ENCODE results near the gene FZR1.
"Not testable (repeated sequence)": the region's sequence is repeated elsewhere in the genome, so short reads cannot be mapped to it uniquely, and the experiment has no call there.

The FZR1 gene

GRCh38 chr19:3497757-3498520 lies 8.2 kb upstream of the FZR1 start:
- no peak for DNase-seq

DNA sequence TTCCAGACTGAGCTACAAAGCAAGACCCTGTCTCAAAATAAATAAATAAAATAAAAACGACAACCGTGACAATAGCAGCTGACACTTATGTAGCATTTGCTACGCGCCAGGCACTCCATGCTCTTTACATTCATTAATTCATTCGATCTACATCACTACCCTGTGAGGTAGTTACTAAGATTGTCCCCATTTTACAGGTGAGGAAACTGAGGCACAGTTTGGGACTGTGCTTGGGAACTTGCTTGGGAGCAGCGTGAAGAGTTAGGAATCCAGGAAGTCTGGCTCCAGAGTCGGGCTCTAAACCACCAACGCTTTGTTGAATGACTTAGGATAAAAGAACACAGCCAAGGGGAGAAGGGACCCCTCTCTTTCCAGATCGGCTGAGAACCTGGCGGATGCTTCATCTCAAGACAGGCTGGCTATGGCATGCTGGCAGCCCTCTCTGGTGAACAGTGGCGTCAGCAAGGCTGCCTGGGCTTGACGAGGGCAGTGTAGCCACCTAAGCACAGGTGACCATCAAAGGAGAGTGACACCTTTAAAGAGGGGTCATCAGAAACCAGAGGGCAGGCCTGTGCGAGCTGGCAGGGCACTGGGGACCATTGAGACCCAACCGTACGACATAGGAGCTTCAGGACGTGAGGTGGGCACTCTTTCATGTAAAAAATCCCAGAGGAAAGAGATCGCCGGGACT lies 6.2 kb upstream of the FZR1 start:
- DNase-seq = no peak

GRCh38 chr19:3500429-3501101 lies 5.5 kb upstream of the FZR1 start, which contains the start of gene DOHH:
TSS of gene DOHH (minus strand) at chr19:3500674. CDS start at chr19:3496814, 3,860 bp downstream.
- peak; percentile 96 for DNase-seq

- DNase-seq = no peak
Observed at GRCh38 chr19:3501780-3502179, 4.3 kb upstream of the FZR1 start.

DNA sequence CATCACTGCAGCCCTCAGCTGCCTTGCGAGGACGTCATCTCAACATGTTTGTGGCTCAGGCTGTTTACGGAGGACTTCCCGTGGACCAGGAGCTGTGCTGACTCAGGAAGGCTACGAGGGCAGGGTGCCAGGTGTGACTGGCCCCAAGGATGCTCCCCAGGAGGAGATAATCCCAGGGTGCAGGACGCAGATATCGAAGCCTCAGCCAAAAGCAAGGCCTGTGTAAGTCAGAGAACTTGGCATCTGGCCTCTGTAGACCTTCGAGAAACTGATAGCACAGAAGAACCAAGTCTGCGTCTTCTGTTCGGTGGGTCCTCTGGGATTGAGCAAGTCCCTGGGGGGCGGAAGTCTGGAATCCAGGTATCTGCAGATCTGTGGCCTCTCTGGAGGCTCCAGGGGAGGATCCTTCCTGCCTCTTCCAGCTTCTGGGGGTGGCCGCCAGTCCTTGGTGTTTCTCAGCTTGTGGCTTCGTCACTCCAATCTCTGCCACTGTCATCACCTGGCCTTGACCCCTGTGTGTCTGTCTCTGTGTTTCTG lies 3.0 kb upstream of the FZR1 start:
- DNase-seq = no peak

- no peak for DNase-seq
Observed at GRCh38 chr19:3504735-3505134, 1.4 kb upstream of the FZR1 start.

DNA sequence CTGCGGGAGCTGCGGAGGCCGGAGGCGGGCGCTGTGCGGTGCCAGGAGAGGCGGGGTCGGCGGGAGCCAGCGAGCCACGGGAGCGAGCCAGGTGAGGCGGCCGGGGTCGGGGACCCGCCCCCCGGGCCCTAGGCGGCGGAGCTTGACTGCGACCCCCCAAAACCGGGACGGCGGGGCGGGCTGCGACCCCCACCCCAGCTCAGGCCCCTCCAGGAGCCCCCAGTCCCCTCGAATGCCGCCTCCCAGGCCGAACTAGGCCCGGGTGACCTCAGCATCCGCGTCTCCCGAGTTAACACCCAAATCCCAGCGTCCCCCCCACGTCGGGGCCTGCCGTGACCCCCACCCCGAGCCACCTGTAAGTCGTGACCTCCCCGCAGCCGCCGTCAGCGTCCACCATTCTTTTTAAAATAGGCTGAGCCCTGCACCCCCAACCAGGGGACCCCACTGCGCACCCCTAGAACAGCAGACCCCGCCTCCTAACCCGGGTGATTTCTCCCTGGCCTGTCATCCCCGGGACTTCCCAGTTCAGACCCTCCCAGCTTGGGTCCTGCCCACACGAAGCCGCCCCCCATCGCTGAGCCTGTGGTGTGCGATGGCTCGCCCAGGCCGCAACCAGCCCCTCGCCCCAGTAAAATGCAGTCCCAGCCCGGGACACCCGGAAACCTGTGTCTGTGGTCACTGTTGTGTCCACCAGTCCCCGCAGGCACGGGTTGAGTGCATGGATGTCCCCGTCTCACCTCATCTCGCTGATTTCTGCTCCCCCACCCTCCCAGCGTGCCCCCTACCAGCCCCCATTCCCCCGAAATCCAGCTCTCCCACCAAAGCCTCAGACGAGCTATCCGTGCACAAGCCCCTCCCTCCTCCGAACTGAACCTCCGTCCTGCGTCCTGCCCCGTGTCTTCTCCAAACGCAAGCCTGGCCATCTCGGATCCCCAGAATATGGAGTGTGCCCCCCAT lies 551 bp downstream of the FZR1 start:
- no peak for DNase-seq

- DNase-seq = no peak
Observed at GRCh38 chr19:3507371-3508120, 1.4 kb downstream of the FZR1 start.

GRCh38 chr19:3508121-3508661 lies 2.1 kb downstream of the FZR1 start:
- not testable (repeated sequence) for DNase-seq

DNA sequence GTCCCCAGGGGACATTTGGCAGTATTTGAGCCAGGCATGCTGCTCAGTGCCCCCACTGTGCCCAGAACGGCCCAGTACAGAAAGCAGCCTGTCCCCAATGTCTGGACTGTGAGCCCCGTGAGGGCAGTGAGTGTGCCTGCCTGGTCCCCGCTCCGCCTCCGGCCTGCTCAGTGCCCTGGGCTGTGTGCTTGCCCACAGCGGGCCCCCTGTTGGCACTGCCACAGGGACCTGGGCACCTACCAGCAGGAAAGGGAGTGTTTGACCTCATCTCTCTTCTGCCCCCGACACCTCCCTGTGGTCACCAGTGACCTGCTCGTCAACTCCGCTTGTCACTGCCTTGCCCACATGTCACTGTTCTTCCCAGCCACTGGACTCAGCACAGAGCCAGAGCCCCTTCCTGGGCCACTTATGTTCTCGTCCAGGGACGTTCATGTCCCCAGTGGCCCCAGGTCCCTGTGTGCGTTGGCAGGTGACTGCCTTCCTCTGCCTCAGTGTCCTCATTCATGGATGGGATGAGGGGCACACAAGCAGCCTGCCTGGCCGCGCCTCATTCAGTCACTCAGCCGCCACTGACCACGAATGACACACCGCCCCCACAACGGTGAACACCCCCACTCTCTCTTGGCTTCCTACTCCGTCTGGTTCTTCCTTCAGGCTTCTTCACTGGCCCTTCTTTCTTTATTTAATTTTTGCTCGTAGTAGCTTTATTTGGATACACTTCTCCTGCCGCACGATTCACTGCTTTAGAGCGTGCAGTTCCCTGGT lies 2.8 kb downstream of the FZR1 start:
- DNase-seq = no peak

DNA sequence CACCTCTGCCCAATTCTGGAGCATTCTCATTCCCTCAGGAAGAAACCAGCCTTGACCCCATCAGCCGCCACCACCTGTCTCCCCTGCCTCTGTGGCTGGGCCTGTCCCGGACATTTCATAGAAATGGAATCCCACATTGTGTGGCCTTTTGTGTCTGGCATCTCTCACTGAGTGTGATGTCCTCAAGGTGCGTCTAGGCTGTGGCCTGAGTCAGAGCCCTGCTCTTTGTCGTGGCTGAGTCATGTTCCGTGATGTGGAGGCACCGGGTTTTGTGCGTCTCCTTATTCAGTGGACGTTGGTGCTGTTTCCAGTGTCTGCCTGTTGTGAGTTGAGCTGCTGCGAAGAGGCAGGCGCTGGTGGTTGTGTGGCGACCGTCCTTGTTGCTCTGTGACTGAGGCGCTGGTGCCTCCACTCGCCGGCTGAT lies 3.5 kb downstream of the FZR1 start:
- DNase-seq = no peak

GRCh38 chr19:3510727-3511126 lies 4.6 kb downstream of the FZR1 start:
- no peak for DNase-seq

DNA sequence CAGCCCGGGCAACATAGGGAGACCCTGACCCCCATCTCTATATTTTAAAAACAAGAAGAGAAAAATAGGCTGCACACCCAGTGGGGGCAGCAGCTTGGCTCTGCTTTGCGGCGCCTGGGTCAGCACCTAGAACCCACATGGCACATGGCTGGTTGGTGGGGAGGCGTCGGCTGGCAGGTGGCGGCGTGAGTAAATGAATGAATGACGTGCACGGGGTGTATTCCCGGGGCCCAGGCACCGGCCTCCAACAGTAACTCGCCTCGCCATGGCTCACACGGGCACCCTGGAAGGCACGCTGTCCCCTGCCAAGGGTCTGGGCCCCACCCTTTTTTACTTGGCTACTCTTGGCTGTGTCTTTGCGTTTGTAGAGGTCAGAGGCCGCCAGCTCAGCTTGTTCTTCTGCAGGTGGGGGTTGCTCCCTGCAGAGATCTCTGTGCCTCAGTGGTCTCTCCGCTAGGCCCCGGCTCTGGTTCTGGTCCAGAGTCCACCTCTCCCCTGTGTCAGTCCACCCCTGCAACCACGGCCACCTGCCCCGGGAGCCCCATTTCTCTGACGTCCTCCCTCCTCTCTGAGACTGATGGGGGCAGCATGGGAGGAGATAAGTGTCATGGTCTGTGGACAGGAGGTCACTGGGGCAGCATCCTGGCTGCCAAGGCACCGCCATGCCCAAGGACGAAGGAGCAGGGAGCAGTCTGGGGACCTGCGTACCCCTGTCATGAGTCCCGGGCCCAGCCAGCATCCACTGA lies 5.6 kb downstream of the FZR1 start:
- no peak for DNase-seq

- no peak for DNase-seq
Observed at GRCh38 chr19:3512562-3513228, 6.6 kb downstream of the FZR1 start.

GRCh38 chr19:3513229-3514140 lies 7.4 kb downstream of the FZR1 start:
- DNase-seq = no peak

DNA sequence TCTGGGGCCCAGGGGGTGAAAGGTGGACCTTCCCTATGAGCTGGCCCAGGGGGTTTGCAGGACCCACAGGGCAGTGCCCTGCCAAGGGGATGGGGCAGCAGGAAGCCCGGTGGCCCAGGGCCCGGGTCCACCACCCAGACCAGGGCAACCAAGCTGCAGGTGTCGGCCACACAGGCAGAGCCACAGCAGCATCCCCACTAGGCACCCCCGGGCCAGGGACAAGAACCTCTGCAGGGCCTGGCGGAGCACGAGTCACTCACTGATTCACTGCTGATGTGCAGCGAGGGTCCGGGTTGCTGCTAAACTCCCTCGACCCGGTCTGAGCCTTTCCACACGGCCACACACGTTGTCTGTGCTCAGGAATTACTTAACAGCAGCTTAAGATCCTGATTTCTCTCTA lies 8.8 kb downstream of the FZR1 start:
- DNase-seq = peak; percentile 24

DNA sequence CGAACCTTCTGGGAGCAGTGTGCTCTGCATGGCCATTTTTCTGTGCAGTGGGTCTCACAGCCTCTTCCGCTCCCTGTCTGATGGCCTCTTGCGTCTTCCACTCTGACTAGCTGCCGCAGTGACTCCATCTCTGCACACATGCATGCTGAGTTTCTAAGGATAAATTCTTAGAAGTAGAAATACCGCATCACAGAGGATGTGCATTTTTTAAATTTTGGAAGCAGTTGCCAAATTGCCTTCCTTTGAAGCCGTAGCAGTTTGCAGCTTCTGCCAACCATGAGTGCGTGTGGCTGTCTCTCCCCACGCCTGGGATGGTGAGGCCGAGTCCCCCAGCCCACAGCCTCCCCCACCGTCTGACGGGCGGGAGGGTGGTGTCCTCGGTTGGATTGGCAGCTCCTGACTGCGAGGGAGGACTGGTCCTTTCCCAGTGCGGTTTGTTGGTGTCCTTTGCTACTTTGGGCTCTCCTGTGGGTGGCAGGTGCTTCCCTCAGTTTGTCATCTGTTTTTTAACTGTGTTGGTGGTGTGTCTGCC lies 9.8 kb downstream of the FZR1 start:
- DNase-seq = peak; percentile 71

All from fibroblast of skin of scalp (primary cell).